Measurements from ENCODE around the gene SRPK2.

The SRPK2 gene

GRCh38 chr7:105130048-105130447, 258.7 kb downstream of the SRPK2 start:
- no peak for DNase-seq

- no peak for DNase-seq
These were observed 261.5 kb downstream of the SRPK2 start for GRCh38 chr7:105127179-105127578.

DNA sequence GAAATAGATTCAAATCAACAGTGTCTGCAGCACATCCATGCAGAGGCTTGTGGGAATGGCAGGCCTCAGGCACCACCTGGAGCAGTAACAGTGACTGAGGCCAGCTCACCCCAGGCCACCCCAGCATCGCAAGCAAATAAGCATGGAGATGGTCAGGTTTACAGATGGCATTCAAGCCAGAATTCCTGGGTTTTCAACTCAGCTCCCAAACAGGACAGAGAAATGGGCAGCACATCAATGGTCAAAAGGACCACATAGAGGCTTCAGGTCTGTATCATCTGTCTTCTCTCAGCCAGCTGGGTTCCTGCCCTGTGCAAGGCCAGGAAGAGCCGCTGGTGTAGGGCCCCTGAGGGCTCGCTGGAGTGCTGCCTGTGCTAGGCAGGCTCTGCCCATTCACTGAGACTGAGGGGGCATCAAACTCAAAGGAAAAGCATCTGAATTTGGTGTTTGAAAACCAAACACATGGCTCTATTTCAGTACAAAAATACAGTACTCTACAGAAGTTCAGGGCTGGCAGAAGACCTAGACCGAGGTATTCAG, 262.2 kb downstream of the SRPK2 start:
- DNase-seq: no peak

- DNase-seq: no peak
These were observed 263.0 kb downstream of the SRPK2 start for GRCh38 chr7:105125745-105126144.

DNA sequence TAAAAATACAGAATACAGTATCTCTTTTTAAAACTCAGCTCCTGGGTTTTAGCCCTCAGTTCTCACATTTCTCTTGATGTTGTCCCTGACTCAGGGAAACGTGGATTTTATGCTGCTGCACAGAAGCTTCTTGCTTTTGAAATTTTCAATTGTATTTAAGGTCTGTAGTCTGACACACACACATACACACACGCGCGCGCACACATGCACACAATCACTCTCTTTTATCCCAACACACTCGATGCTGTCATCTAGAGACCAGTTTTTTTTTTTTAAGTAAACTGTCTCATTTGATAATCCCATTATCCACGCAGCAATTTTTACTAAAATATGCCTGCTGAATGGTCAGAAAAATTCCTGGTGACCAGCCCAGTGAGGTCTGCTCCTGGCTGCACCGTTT, 266.1 kb downstream of the SRPK2 start:
- DNase-seq: no peak

- DNase-seq: no peak
These were observed 269.8 kb downstream of the SRPK2 start for GRCh38 chr7:105118612-105119600.

DNA sequence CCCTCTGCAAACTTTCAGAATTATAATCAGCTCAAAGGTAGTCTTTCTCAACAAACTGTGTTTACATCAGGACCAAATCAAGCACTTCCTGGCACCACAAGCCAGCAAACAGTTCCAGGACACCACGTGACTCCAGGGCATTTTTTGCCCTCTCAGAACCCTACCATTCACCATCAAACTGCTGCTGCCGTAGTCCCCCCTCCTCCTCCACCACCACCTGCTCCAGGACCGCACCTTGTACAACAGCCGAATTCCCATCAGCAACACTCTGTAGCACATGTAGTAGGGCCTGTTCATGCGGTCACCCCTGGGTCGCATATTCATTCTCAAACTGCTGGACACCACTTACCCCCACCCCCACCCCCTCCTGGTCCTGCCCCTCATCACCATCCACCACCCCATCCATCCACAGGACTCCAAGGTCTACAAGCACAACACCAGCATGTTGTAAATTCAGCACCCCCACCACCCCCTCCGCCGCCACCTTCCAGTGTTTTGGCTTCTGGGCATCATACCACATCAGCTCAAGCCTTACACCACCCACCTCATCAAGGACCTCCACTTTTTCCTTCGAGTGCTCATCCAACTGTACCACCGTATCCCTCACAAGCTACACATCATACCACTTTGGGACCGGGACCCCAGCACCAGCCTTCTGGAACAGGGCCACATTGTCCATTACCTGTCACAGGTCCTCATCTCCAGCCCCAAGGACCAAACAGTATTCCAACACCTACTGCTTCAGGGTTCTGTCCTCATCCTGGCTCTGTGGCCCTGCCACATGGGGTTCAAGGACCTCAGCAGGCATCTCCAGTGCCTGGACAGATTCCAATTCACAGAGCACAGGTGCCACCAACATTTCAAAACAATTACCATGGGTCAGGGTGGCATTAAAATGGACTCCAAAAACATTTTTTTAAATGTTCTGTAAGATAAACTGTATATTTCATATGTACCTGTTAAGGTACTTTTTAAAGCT, 276.0 kb downstream of the SRPK2 start:
- DNase-seq: no peak

- no peak for DNase-seq
These were observed 281.3 kb downstream of the SRPK2 start for GRCh38 chr7:105107458-105107857.

GRCh38 chr7:105106473-105106872, 282.2 kb downstream of the SRPK2 start:
- DNase-seq: no peak

GRCh38 chr7:105105579-105105978, 283.1 kb downstream of the SRPK2 start:
- no peak for DNase-seq

- DNase-seq: no peak
These were observed 286.0 kb downstream of the SRPK2 start for GRCh38 chr7:105102557-105103352.

GRCh38 chr7:105101864-105102263, 286.9 kb downstream of the SRPK2 start:
- DNase-seq: no peak

DNA sequence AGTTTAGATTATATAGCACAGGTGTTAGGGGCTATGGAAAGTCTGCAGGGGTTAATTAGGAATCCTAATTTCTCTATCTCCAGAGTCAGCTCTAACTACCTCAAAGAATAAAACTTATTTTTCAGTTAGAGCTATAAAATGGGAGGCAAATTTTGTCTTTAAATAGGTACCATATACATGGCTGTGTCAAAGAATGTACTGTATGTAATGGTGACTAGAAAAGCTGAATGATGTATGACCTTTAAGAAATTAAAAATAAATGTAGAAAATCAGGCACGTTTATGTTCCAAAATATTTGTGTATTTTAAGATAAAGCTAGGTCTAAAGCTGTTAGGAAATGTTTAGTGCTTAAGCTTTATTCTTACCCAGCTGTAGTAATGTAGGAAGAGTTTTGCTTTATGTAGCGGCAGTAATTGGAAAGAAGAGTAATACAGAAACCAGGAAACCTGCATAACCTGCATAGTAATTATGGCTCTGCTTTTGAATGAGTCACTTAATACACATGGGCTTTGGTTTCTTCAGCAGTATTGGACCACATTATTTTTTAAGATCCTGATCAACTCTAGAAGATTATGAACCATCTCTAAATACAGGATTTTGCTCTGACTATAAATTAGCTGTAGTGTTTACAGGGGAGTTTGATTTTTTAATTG, 289.7 kb downstream of the SRPK2 start:
- DNase-seq: no peak

- DNase-seq: no peak
These were observed 291.1 kb downstream of the SRPK2 start for GRCh38 chr7:105097619-105098018.

DNA sequence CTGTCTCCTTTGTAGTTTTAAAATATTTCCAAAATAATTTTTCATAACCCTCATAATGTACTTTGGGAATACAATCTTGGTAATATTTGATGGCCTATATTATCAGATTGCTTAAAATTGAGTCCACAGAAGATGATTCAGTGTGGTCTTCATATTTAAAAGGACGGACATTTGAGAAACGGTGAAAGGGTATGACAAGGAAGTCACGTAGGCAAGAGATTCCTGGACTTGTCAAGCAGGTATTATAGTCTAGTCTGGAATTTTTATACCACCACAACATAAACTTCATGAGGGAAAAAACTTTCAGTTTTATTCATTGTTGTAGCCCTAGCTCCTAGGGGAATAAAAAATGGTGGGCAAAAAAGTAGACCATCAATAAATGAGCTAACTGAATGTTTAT, 292.4 kb downstream of the SRPK2 start:
- DNase-seq: no peak

DNA sequence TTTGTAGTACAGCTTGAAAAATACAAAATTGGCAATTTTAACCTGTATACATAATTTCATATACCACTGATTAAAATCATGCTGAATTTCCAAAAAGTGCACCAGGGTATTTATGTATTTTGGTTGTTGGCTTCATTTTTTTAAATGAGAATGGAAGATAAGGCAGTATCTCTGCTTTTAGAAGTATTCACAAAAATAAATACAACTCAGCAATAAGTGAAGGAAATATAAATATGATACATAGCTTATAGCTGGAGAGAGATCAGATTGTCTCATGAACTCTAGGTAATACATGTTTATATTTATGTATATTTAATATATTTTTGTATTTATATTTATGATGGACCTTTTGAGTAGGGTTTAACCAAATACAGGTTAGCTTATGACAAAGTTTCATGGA, 293.8 kb downstream of the SRPK2 start:
- DNase-seq: no peak

DNA sequence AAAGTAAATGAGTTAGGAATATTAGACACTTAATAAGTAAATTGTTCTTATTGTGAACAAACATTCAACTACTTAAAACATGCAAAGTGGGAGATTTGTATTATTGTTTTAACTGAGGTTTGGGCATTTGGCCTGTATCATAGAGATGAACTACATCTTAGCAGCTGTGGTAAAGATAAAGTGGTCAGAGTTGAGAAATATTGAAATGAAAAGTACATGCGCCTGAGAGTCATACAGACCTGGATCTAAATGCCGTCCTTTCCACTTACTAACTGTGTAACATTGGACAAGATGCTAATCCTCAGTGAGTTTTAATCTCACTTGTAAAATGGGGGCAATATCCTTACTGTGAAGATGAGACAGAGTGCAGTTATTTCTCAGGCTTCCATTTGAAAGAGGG, 300.3 kb downstream of the SRPK2 start:
- no peak for DNase-seq

GRCh38 chr7:105087981-105088380, 300.7 kb downstream of the SRPK2 start:
- no peak for DNase-seq

DNA sequence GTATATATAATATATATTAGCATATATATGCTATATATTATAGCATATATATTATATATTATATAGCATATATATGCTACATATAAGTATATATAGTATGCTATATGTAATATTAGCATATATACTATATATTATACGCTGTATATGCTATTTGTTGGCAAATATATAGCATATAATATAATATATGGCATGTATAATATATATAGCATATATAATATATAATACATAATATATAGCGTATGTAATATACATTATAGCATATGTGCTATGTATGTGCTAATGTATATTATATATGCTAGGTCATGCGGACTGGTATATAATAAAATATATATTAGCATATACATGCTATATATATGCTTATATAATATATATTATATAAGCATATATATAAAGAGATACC, 301.9 kb downstream of the SRPK2 start:
- DNase-seq: no peak

GRCh38 chr7:105084581-105084980, 304.1 kb downstream of the SRPK2 start:
- DNase-seq: no peak

DNA sequence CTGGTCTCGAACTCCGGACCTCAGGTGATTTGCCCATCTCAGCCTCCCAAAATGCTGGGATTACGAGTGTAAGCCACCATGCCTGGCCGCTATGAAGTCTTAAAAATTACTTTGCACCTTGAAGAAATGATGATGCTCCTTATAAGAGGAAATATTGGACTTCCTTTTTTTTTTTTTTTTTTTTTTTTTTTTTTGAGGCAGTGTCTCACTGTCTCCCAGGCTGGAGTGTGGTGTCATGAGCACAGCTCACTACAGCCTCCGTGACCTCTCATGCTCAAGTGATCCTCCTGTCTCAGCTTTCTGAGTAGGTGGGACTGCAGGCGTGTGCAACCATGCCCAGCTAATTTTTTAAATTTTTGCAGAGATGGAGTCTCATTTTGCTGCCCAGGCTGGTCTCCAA, 309.4 kb downstream of the SRPK2 start:
- DNase-seq: no peak

- no peak for DNase-seq
These were observed 315.6 kb downstream of the SRPK2 start for GRCh38 chr7:105073143-105073542.
